Measurements from ENCODE around the gene COX19.

GRCh38 chr7:934469-935163, 40.7 kb downstream of the COX19 start:
- no peak for TF ChIP-seq POLR2A (IDR thresholded peaks at IDR 0.05)
- TF ChIP-seq, protein P1, sequence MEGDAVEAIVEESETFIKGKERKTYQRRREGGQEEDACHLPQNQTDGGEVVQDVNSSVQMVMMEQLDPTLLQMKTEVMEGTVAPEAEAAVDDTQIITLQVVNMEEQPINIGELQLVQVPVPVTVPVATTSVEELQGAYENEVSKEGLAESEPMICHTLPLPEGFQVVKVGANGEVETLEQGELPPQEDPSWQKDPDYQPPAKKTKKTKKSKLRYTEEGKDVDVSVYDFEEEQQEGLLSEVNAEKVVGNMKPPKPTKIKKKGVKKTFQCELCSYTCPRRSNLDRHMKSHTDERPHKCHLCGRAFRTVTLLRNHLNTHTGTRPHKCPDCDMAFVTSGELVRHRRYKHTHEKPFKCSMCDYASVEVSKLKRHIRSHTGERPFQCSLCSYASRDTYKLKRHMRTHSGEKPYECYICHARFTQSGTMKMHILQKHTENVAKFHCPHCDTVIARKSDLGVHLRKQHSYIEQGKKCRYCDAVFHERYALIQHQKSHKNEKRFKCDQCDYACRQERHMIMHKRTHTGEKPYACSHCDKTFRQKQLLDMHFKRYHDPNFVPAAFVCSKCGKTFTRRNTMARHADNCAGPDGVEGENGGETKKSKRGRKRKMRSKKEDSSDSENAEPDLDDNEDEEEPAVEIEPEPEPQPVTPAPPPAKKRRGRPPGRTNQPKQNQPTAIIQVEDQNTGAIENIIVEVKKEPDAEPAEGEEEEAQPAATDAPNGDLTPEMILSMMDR (IDR thresholded peaks at IDR 0.05) = no peak
